GM19351 (cell line): ENCODE measurements around the gene DOCK1.

ENCODE experiments used
- ATAC-seq: cut with Tn5 transposase; IDR thresholded peaks from one replicate; pipeline ENCODE4 v1.9.1; 2021; ENCODE audit warnings: mild to moderate bottlenecking, moderate library complexity; ENCODE audit not compliant: unreplicated experiment

The DOCK1 gene

GRCh38 chr10:127331696-127332095 is 426.5 kb downstream of the DOCK1 start:
- no peak for ATAC-seq

- no peak for ATAC-seq
Observed at GRCh38 chr10:127332631-127333030, 427.4 kb downstream of the DOCK1 start.

- no peak for ATAC-seq
Observed at GRCh38 chr10:127337801-127338200, 432.6 kb downstream of the DOCK1 start.

- ATAC-seq, result no peak
Observed at GRCh38 chr10:127338399-127339110, 433.3 kb downstream of the DOCK1 start.

GRCh38 chr10:127343821-127344220 is 438.6 kb downstream of the DOCK1 start:
- no peak for ATAC-seq

GRCh38 chr10:127344346-127344745 is 439.1 kb downstream of the DOCK1 start:
- ATAC-seq, result no peak

- ATAC-seq, result no peak
Observed at GRCh38 chr10:127345231-127345965, 440.2 kb downstream of the DOCK1 start.

- ATAC-seq, result no peak
Observed at GRCh38 chr10:127346604-127347003, 441.4 kb downstream of the DOCK1 start.

GRCh38 chr10:127347202-127347959 is 442.2 kb downstream of the DOCK1 start:
- no peak for ATAC-seq

- ATAC-seq, result no peak
Observed at GRCh38 chr10:127349737-127350136, 444.5 kb downstream of the DOCK1 start.

- ATAC-seq, result no peak
Observed at GRCh38 chr10:127351542-127351941, 446.3 kb downstream of the DOCK1 start.

GRCh38 chr10:127353544-127353943 is 448.3 kb downstream of the DOCK1 start:
- no peak for ATAC-seq

- ATAC-seq, result no peak
Observed at GRCh38 chr10:127354255-127354654, 449.0 kb downstream of the DOCK1 start.

GRCh38 chr10:127354992-127355391 is 449.8 kb downstream of the DOCK1 start:
- ATAC-seq, result no peak

GRCh38 chr10:127356360-127356759 is 451.1 kb downstream of the DOCK1 start:
- no peak for ATAC-seq

GRCh38 chr10:127357265-127357664 is 452.0 kb downstream of the DOCK1 start:
- ATAC-seq, result no peak

GRCh38 chr10:127358337-127358736 is 453.1 kb downstream of the DOCK1 start:
- no peak for ATAC-seq

- ATAC-seq, result no peak
Observed at GRCh38 chr10:127364034-127364433, 458.8 kb downstream of the DOCK1 start.

- ATAC-seq, result no peak
Observed at GRCh38 chr10:127368101-127368500, 462.9 kb downstream of the DOCK1 start.

GRCh38 chr10:127368929-127369328 is 463.7 kb downstream of the DOCK1 start:
- ATAC-seq, result no peak

GRCh38 chr10:127370601-127371000 is 465.4 kb downstream of the DOCK1 start:
- no peak for ATAC-seq

GRCh38 chr10:127372361-127372760 is 467.1 kb downstream of the DOCK1 start:
- no peak for ATAC-seq
